ENCODE measurements around the gene AVEN.
"Not testable (repeated sequence)": the region's sequence is repeated elsewhere in the genome, so short reads cannot be mapped to it uniquely, and the experiment has no call there.

AVEN gene

DNA sequence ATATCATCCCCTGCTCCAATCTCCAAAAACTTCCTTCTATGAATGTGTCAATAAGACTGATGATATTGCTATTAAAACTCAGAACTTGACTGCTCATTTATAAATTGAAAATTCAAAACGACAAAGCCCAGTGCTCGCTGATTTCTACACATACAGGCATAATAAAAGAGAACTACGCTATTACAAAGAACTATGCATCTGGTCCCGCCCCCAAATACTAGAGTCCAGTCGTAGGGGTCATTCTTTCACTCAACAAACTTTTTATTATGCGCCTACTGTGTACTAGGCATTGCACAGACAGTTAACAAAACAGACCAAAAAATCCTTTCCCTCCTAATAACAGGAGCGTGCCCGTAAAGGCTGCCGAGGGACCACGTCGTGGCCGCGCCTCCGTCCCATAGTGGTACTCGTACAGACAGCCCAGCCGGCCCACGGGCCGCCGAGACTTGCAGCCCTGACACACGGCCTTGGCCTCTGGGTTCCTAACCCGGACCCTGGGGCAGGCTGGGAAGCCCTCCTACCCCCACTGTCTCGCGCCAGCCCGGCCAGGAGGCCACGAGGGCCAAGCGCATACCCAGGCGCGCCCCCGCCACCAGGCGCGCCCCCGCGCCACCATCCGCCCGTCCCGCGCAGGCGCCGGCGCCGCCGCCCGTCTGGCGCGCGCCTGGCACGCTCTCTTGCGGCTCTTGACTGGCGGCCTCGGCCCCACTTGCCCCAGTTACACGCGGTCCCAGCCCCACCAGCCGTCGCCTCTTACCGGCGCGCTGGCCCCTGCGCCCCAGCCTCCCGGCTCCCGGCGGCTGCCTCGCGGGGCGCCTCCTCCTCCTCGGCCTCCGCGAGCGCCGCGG is 757 bp downstream of the AVEN start:
- DNase-seq = peak; percentile 80

DNA sequence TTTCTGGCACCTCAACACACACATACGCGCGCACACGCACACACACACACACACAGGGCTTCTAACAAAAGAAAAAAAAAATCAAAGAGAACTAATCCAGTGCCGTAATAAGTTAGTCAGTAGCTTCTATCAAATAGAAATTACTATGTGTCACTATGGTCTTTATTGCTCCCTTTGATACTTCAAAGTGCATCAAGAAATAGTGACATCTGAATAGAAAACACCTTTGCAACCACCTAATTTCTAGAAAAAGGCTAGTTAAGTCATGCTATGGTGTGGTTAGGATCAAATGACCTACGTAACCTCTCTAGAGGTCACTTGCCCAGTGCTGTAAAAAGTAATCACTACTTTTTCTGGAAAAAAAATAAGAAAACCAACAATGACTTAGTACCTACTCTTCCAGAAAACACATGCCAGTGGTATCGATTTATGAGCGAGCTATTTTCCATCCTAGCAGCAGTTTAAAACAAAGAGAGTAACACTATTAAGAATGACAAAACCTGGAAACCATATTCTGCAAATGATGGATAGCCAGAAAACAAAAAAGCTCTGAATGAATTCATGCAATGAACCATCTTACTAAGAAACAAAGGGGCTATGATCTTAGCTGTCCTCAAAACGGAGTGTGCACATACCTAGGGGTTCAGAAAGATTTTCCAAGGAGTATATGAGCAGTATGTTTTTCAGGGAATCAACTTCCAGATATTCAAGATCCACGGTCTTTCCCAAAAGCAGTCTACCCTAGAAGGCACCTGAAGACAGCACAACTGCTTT is 6.8 kb downstream of the AVEN start:
- DNase-seq = no peak

DNA sequence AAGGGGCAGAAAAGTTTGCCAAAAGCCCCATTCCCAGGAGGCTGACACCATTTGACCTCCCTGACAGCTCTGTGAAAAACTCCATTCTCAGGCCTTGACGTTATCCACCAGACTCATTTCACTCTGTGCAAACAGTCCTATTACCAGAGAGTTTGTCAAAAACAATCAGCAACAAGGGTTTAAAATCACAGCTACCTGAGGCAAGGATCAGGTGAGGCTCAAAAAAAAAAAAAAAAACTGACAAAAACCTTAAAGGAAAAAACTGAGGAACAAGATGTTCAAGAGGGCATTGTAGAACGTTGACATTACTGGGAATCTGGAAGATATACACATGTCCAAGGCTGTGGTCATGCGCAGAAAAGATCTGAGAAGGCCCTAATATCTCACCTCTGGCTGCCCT is 11.4 kb downstream of the AVEN start:
- DNase-seq = no peak

DNA sequence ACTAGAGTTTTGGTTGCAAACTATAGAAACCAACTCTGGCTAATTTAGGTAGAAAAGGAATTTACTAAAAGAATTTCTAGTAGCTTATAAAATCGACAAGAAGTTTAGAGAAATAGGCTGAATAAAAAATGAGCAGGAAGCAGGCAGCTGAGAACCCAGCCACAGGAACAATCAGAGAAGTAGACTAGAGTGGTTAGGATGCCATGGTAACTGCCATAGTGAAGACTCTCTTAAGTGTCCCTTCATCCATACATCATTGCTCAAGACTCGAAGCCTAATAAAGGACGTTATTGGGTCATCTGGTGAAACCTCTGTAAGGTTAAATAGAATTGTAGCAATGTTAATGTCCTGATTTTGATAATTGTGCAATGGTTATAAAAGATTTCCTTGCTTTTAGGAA is 13.8 kb downstream of the AVEN start:
- no peak for DNase-seq

DNA sequence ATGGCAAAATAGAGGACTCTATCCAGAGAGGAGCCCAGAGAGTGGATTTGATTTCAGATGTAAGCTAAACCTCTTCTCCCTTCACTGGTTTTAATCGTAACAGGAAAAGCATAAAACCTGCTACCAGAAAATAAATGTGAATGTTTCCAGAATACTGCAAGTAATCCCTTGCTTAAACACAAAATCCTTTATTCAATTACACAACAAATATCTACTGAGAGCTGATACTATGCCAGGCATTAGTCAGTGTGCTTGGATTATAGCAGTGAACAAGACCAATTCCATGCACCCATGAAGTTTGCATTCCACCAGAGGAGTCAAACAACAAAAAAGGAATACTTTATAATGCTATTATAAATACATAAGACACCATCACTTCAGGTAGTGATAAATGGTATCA is 15.1 kb downstream of the AVEN start:
- no peak for DNase-seq

DNA sequence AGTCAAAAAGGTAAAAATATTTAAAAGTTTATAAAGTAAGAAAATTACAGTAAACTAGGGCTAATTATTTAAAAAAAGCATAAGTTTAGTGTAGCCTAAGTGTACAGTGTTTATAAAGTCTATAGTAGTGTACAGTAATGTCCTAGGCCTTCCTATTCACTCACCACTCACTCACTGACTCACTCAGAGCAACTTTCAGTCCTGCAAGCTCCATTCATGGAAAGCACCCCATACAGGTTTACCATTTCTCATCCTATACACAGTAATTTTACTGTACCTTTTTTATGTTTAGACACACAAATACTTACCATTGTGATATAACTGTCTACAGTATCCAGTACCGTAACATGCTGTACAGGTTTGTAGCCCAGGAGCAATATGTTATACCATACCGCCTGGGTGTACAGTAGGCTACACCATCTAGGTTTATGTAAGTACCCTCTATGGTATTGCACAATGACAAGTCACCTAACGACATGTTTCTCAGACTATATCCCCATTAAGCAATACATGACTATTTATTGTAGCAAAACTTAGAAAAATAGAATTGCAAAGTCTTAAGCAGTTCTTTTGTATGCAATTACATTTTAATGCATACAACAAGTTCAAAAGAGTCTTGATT is 19.5 kb downstream of the AVEN start:
- DNase-seq = no peak

DNA sequence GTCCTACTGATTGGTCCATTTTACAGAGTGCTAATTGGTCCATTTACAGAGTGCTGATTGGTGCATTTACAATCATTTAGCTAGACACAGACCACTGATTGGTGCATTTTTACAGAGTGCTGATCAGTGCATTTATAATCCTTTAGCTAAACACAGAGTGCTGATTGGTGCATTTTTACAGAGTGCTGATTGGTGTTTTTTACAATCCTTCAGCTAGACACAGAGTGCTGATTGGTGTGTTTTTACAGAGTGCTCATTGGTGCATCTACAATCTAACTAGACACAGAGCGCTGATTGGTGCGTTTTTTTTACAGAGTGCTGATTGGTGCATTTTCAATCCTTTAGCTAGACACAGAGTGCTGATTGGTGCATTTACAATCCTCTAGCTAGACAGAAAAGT is 20.3 kb downstream of the AVEN start:
- DNase-seq = not testable (repeated sequence)

DNA sequence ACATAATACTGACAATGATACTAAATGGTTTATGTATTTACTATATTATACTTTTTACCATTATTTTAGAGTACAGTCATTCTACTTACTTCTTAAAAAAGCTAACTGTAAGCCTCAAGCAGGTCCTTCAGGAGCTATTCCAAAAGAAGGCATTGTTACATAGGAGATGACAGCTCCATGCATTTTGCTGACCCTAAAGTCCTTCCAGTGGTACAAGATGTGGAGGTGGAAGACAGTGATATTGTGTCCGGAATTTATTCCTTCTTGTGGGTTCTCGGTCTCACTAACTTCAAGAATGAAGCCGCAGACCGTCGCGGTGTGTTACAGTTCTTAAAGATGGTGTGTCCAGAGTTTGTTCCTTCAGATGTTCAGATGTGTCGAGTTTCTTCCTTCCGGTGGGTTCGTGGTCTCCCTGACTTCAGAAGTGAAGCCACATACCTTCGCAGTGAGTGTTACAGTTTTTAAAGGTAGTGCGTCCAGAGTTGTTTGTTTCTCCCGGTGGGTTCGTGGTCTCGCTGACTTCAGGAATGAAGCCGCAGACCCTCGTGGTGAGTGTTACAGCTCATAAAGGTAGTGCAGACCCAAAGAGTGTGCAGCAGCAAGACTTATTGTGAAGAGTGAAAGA is 20.9 kb downstream of the AVEN start:
- DNase-seq = peak; percentile 60

DNA sequence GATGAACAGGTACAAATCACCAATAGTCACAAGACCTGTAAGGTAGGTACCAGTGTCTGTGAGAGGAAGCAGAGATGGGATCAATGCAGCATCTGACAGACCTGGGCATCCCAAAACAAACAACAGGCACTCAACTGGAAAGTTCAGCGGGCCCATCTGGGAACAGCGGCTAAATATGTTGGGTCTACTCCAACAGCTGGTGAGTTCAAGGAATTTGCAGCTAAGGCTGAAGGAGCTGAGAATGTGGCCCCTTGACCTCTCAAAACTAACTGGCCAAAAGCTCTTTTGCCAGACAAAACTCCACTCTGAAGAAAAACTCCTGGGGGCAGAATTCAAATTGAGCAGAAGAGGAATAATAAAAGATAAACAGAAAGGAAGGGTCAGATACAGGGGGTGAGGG is 24.4 kb downstream of the AVEN start:
- DNase-seq = no peak

DNA sequence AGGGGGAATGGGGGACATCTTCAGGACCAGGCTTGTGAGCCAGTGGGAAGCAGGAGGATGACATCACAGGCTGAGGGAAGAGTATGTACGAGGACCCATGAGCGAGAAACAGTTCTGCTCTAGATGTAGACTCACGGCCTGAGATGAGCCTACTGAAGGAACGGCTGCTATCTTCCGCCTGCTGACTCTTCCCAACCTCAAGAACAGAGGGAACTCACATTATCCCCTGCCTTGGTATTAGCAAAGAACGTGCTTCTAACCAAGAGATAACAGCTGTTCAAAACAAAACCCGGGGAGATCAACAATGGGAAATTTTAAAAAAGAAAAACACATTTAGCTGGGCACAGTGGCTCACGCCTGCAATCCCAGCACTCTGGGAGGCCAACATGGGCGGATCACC is 25.3 kb downstream of the AVEN start:
- DNase-seq = no peak

DNA sequence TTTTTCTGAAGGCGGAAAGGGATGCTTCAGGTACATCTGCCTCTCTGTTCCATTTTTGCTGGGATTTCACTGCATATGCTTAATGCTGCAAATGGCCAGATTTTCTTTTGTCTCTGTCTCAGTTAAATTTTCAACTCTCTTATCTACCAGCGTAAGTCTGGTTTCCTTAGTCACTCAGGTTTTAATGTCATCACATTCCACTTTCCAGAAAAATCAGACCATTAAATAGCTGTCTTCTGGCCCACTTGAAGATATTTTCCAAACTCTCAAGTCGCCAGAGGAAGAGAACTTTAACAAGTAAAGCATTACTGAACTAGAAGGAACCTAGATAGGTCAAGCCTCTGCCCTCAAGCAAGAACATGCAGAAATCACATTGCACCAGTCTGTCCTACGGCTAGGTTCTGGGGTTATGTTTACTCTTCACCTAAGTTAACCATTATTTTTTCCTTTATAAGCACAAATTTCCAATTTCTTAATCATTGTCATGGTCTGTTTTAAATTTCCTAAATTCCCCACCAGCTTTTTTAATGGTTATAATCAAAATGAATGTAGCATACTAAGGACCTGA is 26.5 kb downstream of the AVEN start:
- DNase-seq = no peak

DNA sequence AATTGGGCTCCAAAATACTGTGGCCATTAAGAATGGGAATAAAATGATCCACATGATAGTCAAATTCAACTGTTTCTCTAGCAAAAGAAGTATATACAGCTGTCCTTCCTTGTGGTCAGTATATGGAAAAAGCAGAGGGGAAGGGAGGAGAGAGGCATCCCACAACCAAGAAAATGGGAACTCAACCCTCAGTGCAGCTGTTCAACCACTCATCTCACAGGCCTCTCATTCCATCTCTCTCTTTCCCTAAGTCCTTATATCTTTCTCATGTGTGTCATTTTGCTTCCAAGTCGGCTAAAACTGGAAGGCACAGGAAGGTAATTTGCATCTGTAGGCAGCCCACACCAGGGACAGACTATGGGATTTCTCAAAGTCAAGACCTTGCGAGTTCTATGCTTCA is 27.5 kb downstream of the AVEN start:
- DNase-seq = no peak

DNA sequence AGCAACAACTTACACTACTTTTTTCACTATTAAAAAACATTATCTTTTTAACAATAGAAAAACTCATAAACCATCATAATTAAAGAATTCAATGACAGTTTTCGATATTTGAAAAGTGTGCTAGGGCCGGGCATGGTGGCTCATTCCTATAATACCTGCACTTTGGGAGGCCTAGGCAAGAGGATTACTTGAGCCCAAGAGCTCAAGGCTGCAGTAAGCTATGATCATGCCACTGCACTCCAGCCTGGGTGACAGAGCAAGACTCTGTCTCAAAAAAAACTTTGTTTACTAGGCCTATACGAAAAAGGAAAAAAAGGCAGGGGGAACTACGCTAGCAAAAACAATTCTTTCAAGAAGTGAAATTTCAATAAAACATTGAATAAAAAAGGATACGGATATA is 28.1 kb downstream of the AVEN start:
- DNase-seq = no peak

DNA sequence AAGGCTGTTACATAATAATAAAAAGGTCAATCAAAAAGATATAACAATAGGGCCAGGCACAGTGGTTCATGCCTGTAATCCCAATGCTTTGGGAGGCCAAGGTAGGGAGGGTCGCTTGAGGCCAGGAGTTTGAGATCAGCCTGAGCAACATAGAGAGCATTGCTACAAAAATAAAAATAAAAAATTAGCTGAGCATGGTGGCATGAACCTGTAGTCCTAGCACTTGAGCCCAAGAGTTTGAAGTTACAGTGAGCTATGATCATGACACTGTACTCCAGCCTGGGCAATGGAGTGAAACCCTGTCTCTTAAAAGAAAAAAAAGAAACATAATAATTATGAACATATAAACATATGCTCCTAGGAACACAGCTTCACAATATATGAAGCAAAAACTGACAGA is 29.3 kb downstream of the AVEN start:
- no peak for DNase-seq

DNA sequence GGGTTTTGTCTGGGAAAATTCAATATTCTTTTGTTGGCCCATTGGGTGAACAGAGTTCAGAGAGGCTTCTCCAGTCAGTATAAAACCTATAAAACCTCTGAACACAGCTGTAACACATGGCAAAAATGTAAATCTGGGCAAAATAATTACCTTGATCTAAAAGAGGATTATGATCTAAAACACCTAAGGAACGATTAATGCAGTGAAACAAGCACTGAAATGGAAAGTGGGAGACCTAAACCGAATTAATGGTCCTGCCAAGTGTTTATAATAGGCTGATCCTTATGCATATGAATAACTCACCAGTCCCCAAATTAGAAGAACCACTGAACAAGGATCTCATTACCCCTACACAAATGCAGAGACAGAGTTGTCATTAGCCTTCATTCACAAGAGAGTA is 32.6 kb downstream of the AVEN start:
- no peak for DNase-seq

DNA sequence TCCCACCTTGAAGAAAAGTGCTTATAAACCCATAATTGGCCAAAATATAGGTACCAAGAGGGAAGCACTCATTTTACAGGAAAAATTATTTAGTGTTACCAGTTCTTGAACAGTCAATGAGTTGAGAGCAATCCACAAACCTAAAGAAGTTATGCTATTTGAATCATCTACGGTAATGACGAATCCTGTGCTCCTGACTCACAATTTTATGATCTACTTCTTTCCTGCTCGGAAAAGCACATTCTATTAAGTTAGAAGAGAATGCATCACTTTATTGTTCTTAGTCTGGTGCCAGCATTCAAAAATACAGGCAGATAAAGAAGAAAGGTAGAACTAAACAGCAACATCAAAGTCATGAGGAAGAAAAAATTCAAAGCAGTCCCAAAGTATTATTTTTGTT is 37.5 kb downstream of the AVEN start:
- no peak for DNase-seq

DNA sequence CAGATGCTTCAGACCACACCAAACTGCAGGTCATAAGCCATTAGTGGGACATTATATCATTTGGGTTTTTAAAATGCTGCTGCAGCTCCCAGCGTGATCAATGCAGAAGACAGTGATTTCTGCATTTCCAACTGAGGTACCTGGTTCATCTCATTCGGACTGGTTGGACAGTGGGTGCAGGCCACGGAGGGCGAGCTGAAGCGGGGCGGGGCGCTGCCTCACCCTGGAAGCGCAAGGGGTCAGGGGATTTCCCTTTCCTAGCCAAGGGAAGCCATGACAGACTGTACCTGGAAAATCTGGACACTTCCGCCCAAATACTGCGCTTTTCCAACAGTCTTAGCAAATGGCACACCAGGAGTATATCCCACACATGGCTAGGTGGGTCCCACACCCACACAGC is 43.3 kb downstream of the AVEN start:
- not testable (repeated sequence) for DNase-seq

DNA sequence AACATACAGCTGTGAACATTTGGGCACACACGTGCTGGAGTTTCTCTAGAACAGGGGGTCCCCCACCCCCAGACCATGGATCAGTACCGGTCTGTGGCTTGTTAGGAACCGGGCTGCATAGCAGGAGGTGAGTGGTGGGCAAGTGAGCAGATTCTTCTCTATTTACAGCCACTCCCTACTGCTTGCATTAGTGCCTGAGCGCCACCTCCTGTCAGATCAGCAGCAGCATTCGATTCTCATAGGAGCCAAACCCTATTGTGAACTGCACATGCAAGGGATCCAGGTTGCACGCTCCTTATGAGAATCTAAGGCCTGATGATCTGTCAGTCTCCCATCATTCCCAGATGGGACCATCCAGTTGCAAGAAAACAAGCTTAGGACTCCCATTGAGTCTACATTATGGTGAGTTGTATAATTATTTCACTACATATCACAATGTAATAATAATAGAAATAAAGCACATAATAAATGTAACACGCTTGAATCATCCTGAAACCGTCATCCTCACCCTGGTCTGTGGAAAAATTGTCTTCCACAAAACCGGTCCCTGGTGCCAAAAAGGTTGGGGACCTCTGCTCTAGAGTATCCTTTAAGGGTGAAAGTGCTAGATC is 44.9 kb downstream of the AVEN start:
- peak; percentile 17 for DNase-seq

DNA sequence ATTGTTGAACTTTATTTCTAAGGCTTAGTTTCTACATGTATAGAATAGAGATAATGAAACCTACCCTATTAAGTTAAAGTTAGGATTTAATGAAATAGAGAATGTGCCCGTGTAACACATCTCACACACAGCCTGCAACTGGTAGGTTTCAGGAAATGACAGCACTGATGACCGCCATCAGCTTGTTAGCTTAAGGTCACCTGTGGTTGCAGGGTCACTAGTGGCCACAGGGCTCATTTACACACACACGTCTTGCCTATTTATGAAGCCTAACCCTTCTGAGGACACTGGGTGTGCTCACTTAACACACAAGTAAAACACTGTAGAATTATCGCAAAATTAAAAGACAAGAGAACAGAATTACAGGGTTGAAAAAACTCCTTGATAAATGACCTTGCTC is 50.6 kb downstream of the AVEN start:
- no peak for DNase-seq

DNA sequence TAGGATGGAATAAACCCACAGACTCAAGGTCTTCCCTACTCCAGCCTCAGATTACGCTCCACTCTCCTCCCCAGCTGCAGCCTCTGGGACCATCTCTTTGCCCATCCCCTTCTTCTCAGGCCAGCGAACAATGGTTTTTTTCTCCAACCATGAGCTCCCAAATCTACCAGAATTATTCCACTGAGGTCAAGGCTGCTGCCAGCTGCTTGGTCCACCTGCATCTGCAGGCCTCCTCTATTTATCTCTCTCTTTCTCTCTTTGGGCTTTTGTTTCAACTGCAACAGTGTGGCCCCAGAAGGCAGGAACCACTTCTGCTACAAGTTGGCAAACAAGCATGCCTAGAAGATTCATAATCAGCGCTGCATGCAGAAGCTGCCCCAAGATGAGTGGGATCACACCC is 51.6 kb downstream of the AVEN start:
- no peak for DNase-seq

DNA sequence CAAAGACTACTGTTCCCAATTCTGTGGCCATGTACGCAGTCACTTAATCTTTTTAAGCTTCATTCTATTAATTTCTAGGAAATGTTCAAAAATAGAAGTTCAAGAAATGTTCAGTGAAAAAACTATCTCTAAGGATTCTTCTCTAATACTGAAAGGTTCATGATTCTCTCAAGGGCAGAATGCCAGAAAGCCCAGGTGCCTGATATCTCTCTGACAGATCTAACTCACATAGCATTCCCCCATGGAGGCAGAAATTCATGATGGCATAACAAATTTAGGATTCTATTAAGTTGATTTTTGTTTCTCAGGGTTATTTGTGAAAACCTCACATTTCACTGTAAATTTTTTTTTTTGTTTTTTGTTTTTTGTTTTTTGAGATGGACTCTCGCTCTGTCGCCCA is 53.3 kb downstream of the AVEN start:
- no peak for DNase-seq

DNA sequence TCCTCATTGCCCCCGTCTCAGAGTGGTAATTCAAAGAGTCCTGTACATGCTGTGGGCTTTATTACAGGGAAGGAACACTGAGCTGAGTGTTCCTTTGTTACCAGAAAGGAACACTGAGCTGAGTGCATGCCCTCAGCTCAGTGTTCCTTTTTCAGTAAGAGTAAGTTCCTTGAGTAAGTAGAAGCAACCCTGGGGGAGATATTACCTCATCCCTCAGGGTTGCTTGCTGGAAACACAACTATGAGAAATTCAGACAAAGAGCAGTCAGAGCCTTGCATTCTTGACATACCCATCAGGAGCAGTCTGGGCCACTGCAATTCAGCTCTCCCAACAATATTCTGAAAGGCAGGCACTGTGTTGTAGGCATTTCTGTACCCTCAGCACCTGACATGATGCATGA is 53.7 kb downstream of the AVEN start:
- no peak for DNase-seq

DNA sequence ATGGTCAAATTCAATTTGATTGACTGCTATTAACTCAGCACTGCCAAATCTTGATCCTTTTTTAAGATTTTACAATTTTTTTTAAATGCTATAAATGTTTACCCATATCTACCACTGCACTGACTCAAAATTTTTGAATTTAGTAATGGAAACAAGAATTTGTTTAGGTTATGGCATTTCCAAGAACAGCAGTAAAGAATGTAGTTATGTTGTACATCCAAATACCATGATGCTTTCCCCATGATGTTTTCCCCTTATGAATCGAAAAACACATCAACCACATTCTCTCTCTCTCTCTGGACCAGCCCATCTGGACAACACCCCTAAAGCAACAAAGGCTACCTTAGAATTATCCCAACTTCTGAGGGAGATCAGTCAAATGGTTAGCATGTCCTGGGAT is 56.5 kb downstream of the AVEN start:
- no peak for DNase-seq

All from activated CD4-positive, alpha-beta T cell treated with anti-CD3 and anti-CD28 coated beads, Interleukin-2, Interleukin-6, amounts not matched to agents 100 ng/mL and 50 ng/mL, durations not matched to agents 16 hours and 8 hours (primary cell).